GM23248 (cell line): ENCODE results near the gene SETBP1.

ENCODE experiments used
- EZH2 ChIP-seq: fragments of 200-600 bp; sonication (generic); IDR thresholded peaks from 2 replicates; pipeline ENCODE4 v1.6.1; 2018; ENCODE audit warnings: antibody characterized with exemption, mild to moderate bottlenecking; ENCODE audit not compliant: insufficient read depth, poor library complexity, severe bottlenecking
- EZH2phosphoT487 ChIP-seq: fragments of 200-600 bp; sonication (generic); IDR thresholded peaks from 2 replicates; pipeline ENCODE4 v1.6.1; 2018; ENCODE audit warnings: antibody characterized with exemption, moderate library complexity, mild to moderate bottlenecking, low read depth; ENCODE audit not compliant: insufficient read depth

DNA sequence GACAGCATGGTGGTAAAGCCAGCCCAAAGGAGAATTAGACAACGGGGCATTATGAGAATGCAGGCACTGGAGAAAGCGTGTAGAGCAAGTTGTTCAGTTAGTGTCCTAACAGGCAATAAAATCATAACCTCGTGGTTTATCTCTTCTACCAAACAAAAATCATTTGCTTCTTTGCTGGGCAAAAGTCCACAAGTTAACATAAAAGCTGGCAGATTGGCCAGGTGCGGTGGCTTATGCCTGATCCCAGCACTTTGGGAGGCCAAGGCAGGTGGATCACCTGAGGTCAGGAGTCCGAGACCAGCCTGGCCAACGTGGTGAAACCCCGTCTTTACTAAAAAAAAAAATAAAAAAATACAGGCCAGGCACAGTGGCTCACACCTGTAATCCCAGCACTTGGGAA, 364.1 kb downstream of the SETBP1 start:
- TF ChIP-seq EZH2 (no peak), EZH2phosphoT487 (no peak)
